Chondrocyte (in vitro differentiated cells): Measurements from ENCODE around the gene CALY. TPM values are rescaled to one million over a fixed set of nuclear protein-coding genes. Genes with fewer than 3 reads are reported as not detected.

ENCODE experiments used
- DNase-seq: peaks from one replicate; pipeline ENCODE4 v3.0.0; 2021; ENCODE audit warnings: mixed read lengths, low spot score
- H3K27ac Mint-ChIP-seq: one replicate; pipeline ENCODE4 v1.8.0; 2021; ENCODE audit warnings: mild to moderate bottlenecking, moderate library complexity, mixed read lengths; ENCODE audit not compliant: unreplicated experiment
- H3K27me3 Mint-ChIP-seq: 2 replicates; pipeline ENCODE4 v1.8.0; 2021; ENCODE audit warnings: low read depth, mixed read lengths
- H3K36me3 Mint-ChIP-seq: 2 replicates; pipeline ENCODE4 v1.8.0; 2021; ENCODE audit warnings: low read depth, mixed read lengths
- H3K4me1 Mint-ChIP-seq: 2 replicates; pipeline ENCODE4 v1.8.0; 2021; ENCODE audit warnings: low read depth, mild to moderate bottlenecking, mixed read lengths
- H3K4me3 Mint-ChIP-seq: one replicate; pipeline ENCODE4 v1.8.0; 2021; ENCODE audit warnings: mild to moderate bottlenecking, moderate library complexity, mixed read lengths; ENCODE audit not compliant: unreplicated experiment
- H3K9me3 Mint-ChIP-seq: 2 replicates; pipeline ENCODE4 v1.8.0; 2021; ENCODE audit warnings: low read depth, mixed read lengths
- total RNA-seq: library from RNA; stranded (reverse); gene quantifications from 3 replicates; pipeline ENCODE4 v1.2.1, GENCODE V29; 2021
- TF ChIP-seq, protein P1 (sequence below): fragments of 200-600 bp; sonication (generic); IDR thresholded peaks from 2 replicates; pipeline ENCODE4 v1.5.0; 2021; ENCODE audit warnings: antibody characterized with exemption, mild to moderate bottlenecking, moderate library complexity

CALY gene
- total RNA-seq, 1 donor from 2014 or later = 8.9 TPM

DNA sequence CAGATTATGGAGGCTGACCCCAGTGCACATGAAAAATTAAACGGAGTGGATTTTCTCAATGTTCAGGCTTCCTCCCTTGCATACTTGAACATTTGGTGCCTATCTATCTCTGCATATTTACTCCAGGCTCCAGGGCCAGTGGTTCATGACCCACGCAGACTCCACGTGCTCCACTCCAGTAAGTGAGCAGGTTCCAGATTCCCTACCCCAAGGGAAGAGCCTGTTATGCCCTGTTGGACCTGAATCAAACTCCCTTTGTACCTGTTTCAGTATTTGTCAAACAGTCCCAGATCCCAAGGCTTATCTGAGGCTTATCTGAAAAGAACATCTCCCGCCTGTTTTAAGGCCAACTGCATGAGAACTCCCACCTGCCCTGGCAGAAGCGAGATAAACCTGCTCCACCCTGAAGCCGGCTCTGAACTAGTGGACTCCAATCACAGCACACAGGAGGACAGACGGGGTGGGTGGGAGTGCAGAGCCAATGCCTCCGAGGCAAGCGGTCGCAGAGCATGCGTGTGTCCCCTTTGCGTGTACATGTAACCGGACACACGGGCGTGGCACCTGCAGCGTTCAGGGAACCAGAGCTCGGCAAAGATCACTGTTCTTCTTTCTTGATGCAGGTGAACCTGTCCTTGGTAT, 23.4 kb upstream of the CALY start:
- no peaks in the 10 kb centered on the region for H3K9me3 Mint-ChIP-seq
- TF ChIP-seq, protein P1, sequence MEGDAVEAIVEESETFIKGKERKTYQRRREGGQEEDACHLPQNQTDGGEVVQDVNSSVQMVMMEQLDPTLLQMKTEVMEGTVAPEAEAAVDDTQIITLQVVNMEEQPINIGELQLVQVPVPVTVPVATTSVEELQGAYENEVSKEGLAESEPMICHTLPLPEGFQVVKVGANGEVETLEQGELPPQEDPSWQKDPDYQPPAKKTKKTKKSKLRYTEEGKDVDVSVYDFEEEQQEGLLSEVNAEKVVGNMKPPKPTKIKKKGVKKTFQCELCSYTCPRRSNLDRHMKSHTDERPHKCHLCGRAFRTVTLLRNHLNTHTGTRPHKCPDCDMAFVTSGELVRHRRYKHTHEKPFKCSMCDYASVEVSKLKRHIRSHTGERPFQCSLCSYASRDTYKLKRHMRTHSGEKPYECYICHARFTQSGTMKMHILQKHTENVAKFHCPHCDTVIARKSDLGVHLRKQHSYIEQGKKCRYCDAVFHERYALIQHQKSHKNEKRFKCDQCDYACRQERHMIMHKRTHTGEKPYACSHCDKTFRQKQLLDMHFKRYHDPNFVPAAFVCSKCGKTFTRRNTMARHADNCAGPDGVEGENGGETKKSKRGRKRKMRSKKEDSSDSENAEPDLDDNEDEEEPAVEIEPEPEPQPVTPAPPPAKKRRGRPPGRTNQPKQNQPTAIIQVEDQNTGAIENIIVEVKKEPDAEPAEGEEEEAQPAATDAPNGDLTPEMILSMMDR = no peak
- no peaks in the 10 kb centered on the region for H3K27me3 Mint-ChIP-seq
- no peak overlapping the region for H3K27ac Mint-ChIP-seq
- H3K4me3 Mint-ChIP-seq = no peak overlapping the region
- DNase-seq = no peak
- peaks cover 17% of the 10 kb centered on the region for H3K36me3 Mint-ChIP-seq
- no peaks in the 10 kb centered on the region for H3K4me1 Mint-ChIP-seq

DNA sequence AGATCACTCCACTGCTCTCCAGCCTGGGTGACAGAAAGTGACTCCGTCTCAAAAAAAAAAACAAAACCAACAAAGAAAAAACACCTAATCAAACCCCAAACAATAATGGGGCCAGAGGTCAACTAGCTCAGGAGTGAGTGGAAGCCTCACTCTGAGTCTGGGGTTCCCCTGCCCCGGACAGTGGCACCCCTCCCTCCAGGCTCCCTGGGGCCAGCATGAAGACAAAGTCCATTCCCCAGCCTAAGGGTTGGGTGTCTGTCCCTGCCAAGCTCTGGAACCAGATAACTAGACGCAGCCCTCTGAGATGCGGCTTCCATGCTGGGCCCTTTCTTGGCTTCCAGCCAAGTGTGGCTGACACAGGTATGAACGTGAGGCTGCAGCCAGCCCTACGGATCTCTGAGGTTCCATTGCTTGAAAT, 22.9 kb upstream of the CALY start:
- no peak for DNase-seq
- H3K4me1 Mint-ChIP-seq = no peaks in the 10 kb centered on the region
- no peaks in the 10 kb centered on the region for H3K9me3 Mint-ChIP-seq
- H3K36me3 Mint-ChIP-seq = peaks cover 14% of the 10 kb centered on the region
- no peak overlapping the region for H3K27ac Mint-ChIP-seq
- TF ChIP-seq, protein P1 = no peak
- no peaks in the 10 kb centered on the region for H3K27me3 Mint-ChIP-seq
- no peak overlapping the region for H3K4me3 Mint-ChIP-seq

DNA sequence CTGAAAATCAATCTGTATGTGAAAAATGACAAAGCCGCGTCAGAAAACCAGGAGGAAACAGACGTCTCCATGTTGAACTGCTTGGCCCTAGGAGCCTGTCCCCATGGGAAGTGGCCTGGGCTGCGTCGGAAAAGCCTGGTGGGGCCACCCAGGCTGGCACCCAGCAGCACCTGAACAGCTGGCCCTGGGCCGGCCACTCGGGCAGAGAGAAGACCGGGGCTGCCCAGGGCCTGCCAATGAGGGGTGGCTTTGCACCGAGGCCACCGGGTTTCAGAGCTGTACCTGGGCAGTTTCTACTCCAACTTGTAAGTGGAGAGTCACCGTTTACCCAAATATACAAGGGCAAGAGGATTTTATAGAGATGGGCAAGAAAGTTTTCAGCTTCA, 22.2 kb upstream of the CALY start:
- no peak overlapping the region for H3K4me3 Mint-ChIP-seq

DNA sequence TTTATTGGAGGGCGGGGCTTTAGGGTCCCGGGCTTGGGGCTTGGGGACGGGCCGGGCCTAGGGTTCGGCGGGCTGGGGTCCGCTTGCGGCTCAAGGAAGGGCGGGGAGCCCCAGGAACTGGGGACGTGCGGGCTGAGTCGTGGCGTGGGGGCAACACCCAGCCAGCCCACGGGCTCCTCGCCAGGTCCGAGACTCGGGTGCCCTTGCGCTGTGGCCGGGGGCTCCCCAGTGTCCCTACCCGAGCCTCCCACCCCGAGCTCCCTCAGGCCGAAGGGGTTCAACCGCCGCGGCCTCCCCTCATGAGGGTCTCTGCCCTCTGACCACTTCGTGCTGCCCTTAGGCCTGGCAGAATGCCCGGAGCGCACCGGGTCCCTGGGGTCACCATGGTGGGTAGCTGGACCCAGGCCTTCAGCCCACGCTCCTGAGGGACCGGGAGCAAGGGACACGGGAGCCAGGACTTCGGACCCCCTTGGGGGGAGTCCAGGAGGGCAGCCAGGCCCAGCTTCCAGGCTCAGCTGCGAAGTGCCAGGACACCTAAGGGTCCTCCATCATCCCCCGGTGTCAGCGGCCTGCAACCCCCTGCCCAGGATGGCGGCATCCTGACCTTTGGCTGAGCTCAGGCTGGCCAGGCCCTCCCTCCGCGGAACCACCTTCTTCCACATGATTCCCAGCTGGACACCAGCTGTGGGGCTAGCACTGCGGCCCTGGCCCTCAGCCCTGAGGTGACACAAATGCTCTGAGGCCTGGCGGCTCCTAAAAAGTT, 21.6 kb upstream of the CALY start:
- H3K36me3 Mint-ChIP-seq = peaks cover 12% of the 10 kb centered on the region
- peak; percentile 91 for DNase-seq
- H3K27ac Mint-ChIP-seq = no peak overlapping the region
- TF ChIP-seq, protein P1 = no peak
- H3K4me1 Mint-ChIP-seq = no peaks in the 10 kb centered on the region
- H3K9me3 Mint-ChIP-seq = no peaks in the 10 kb centered on the region
- H3K4me3 Mint-ChIP-seq = no peak overlapping the region
- no peaks in the 10 kb centered on the region for H3K27me3 Mint-ChIP-seq

More for the DNA sequence above, 22.2 kb upstream of the CALY start:
- Mint-ChIP-seq H3K27me3 (no peaks in the 10 kb centered on the region), H3K4me1 (no peaks in the 10 kb centered on the region), H3K27ac (no peak overlapping the region), H3K36me3 (peaks cover 12% of the 10 kb centered on the region), H3K9me3 (no peaks in the 10 kb centered on the region)
- TF ChIP-seq, protein P1 = no peak
- no peak for DNase-seq

DNA sequence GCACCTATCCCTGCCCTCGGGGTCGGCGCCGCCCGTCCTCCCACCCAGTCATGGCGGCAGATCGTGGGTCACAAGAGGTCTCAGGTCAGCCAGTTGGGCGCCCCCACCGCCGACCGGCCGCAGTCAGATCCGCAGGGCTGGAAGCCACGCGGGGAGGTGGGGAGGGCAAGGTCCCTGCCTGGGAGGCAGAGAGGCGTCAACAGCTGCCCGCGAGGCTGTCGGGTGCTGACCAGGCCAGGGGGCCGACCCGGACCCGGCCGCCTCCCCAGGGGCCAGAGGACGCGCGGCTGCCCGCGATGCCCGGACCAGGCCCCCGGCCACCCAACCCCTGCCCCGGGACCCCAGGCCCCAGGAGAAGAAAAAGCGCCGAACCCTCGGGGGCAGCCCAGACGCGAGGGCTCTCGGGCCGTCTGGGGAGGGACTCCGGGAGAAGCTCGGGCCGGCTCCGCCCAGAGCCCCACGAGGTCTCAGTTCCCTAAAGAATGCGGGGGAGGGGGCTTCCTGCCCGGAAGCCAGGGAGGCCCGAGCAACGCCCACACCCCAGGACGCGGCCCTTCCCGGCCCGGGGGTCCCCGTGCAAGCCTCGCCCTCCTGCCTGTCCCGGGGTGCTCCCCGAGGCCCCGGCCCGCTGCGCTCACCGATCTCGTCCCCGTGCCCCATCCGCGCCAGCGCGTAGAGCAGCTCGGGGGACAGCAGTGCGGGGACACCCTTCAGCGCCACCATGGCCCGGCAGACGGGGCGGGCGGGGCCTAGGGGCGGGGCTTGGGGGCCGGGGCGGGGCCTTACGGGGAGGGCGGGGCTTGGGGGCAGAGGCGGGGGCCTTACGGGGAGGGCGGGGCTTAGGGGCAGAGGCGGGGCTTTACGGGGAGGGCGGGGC, 20.8 kb upstream of the CALY start, which contains the start of gene FUOM:
TSS of gene FUOM (minus strand) at position 735 of the 877 bp plus-strand sequence. CDS start at position 723, 12 bp downstream.
- Mint-ChIP-seq H3K36me3 (peaks cover 8% of the 10 kb centered on the region), H3K27ac (peak within 1 kb of the TSS; percentile 54), H3K4me3 (peak within 1 kb of the TSS; percentile 72), H3K27me3 (no peaks in the 10 kb centered on the region), H3K9me3 (no peaks in the 10 kb centered on the region), H3K4me1 (no peaks in the 10 kb centered on the region)
- peak; percentile 93 for DNase-seq
- TF ChIP-seq, protein P1 = no peak
